GM12878 (cell line): ENCODE results near the gene KDM2A. TPM values are rescaled to one million over a fixed set of nuclear protein-coding genes. Genes with fewer than 3 reads are reported as not detected.
A peak's percentile ranks its signal among the peaks of the same experiment; 100 is the strongest.

Source experiments
- BACH1 ChIP-seq: fragments of 450-650 bp; IDR thresholded peaks from 2 replicates; pipeline ENCODE4 v1.6.1; 2017; ENCODE audit warnings: mild to moderate bottlenecking, borderline replicate concordance
- BMI1 ChIP-seq: fragments of 450-650 bp; IDR thresholded peaks from 2 replicates; pipeline ENCODE4 v1.6.1; 2016; ENCODE audit warnings: mild to moderate bottlenecking, moderate library complexity, borderline replicate concordance
- BRCA1 ChIP-seq: IDR thresholded peaks from 2 replicates; pipeline ENCODE4 v1.6.1; 2011; ENCODE audit warnings: low read depth, low read length, improper control_type of control experiment
- CHD2 ChIP-seq: IDR thresholded peaks from 2 replicates; pipeline ENCODE4 v1.6.1; 2011; ENCODE audit warnings: low read depth, low read length, improper control_type of control experiment, borderline replicate concordance
- E2F8 ChIP-seq: fragments of 450-650 bp; IDR thresholded peaks from 2 replicates; pipeline ENCODE4 v1.6.1; 2018; ENCODE audit warnings: mild to moderate bottlenecking, low read depth, moderate library complexity; ENCODE audit not compliant: partially characterized antibody
- EZH2 ChIP-seq: IDR thresholded peaks from 2 replicates; pipeline ENCODE4 v1.6.1; 2012; ENCODE audit warnings: low read depth, mild to moderate bottlenecking, control low read depth, inconsistent platforms, low read length, borderline replicate concordance; ENCODE audit not compliant: control insufficient read depth
- GATAD2B ChIP-seq: fragments of 450-650 bp; conservative IDR thresholded peaks from 2 replicates; pipeline ENCODE4 v1.6.1; 2017; ENCODE audit warnings: low read depth, mild to moderate bottlenecking, moderate library complexity
- IRF3 ChIP-seq: fragments of 450-650 bp; IDR thresholded peaks from 2 replicates; pipeline ENCODE4 v1.6.1; 2014; ENCODE audit warnings: mild to moderate bottlenecking
- NBN ChIP-seq: fragments of 450-650 bp; IDR thresholded peaks from 2 replicates; pipeline ENCODE4 v1.6.1; 2016
- PKNOX1 ChIP-seq: fragments of 450-650 bp; IDR thresholded peaks from 2 replicates; pipeline ENCODE4 v1.6.1; 2016; ENCODE audit warnings: mild to moderate bottlenecking
- RAD51 ChIP-seq: fragments of 450-650 bp; IDR thresholded peaks from 2 replicates; pipeline ENCODE4 v1.6.1; 2016; ENCODE audit warnings: moderate library complexity, mild to moderate bottlenecking, inconsistent platforms
- SMAD1 ChIP-seq: fragments of 450-650 bp; IDR thresholded peaks from 2 replicates; pipeline ENCODE4 v1.6.1; 2018; ENCODE audit warnings: mild to moderate bottlenecking, low read depth; ENCODE audit not compliant: partially characterized antibody
- ZBTB40 ChIP-seq: fragments of 450-650 bp; IDR thresholded peaks from 2 replicates; pipeline ENCODE4 v1.6.1; 2016; ENCODE audit warnings: mild to moderate bottlenecking, moderate library complexity, borderline replicate concordance
- ZNF592 ChIP-seq: fragments of 450-650 bp; IDR thresholded peaks from 2 replicates; pipeline ENCODE4 v1.6.1; 2017; ENCODE audit warnings: mild to moderate bottlenecking, moderate library complexity
- ZSCAN29 ChIP-seq: fragments of 450-650 bp; IDR thresholded peaks from 2 replicates; pipeline ENCODE4 v1.6.1; 2017; ENCODE audit warnings: mild to moderate bottlenecking, moderate library complexity
- ZZZ3 ChIP-seq: IDR thresholded peaks from 2 replicates; pipeline ENCODE4 v1.6.1; 2011; ENCODE audit warnings: low read depth; ENCODE audit not compliant: control insufficient read depth, insufficient read length
- polyA plus RNA-seq, 11 experiments: library from polyadenylated mRNA; depleted of rRNA in 4 of 11; unstranded in 6 of 11; stranded (reverse) in 5 of 11; fragments of >200 nt; fragmentation: Nextera tagmentation in 4 of 11; fragmentation: Illumina TruSeq in 1 of 11; extraction: Ambion mirVana in 4 of 11; extraction: Trizol in 1 of 11; gene quantifications; 1 replicate in 1 of 11; 2 replicates in 10 of 11; pipeline versions ENCODE4 v1.2.1 to v1.2.3, GENCODE V29; 2011 to 2016; ENCODE audit warnings: inconsistent platforms in 2 of 11, missing spikeins in 2 of 11, low read depth in 1 of 11
- total RNA-seq, 4 experiments: library from RNA; depleted of rRNA in 3 of 4; stranded (reverse); fragments of >200 nt in 3 of 4; fragmentation: Illumina TruSeq in 1 of 4; extraction: Trizol in 1 of 4; gene quantifications; 2 replicates each; pipeline versions ENCODE4 v1.2.1 to v1.2.3, GENCODE V29; 2013 to 2021

Gene KDM2A
- total and polyA plus RNA-seq, 10 of the 15 experiments (the other 5 are each of a cell fraction or from before 2014, with no cell fraction given), result 10.5 to 69.3 (median 41.6) TPM

GRCh38 chr11:67266449-67267187 is 147.6 kb downstream of the KDM2A start, which contains the start of gene GRK2 (continued):
- no peak for TF ChIP-seq PKNOX1
- no peak for TF ChIP-seq NBN
- no peak for TF ChIP-seq CHD2
- TF ChIP-seq EZH2, result no peak
- TF ChIP-seq SMAD1, result no peak
- TF ChIP-seq ZNF592, result no peak
- TF ChIP-seq ZZZ3, result no peak
- TF ChIP-seq IRF3, result no peak
- TF ChIP-seq BACH1, result peak; percentile 55; the same call in 1 of the 2 replicates
- no peak for TF ChIP-seq BRCA1
- TF ChIP-seq E2F8, result no peak
- TF ChIP-seq ZSCAN29, result no peak
- no peak for TF ChIP-seq BMI1
- peak; percentile 56; the same call in 1 of the 2 replicates for TF ChIP-seq GATAD2B
- TF ChIP-seq RAD51, result no peak
- TF ChIP-seq ZBTB40, result no peak
